Mesothelial cell of epicardium (in vitro differentiated cells): ENCODE results near the gene APPL1. TPM values are rescaled to one million over a fixed set of nuclear protein-coding genes. Genes with fewer than 3 reads are reported as not detected.

Experiments used
- DNase-seq, 2 experiments: peaks; one replicate each; pipeline ENCODE4 v3.0.0; 2021; ENCODE audit warnings: low spot score in 2 of 2; ENCODE audit not compliant: unreplicated experiment in 2 of 2
- H3K27ac Mint-ChIP-seq: 2 replicates; pipeline ENCODE4 v1.8.0; 2021; ENCODE audit warnings: mixed read lengths
- H3K27me3 Mint-ChIP-seq: 2 replicates; pipeline ENCODE4 v1.8.0; 2021; ENCODE audit warnings: low read depth, mixed read lengths
- H3K36me3 Mint-ChIP-seq: 2 replicates; pipeline ENCODE4 v1.8.0; 2021; ENCODE audit warnings: mixed read lengths
- H3K4me1 Mint-ChIP-seq: 2 replicates; pipeline ENCODE4 v1.8.0; 2021; ENCODE audit warnings: mixed read lengths
- H3K4me3 Mint-ChIP-seq: 2 replicates; pipeline ENCODE4 v1.8.0; 2021; ENCODE audit warnings: mild to moderate bottlenecking, moderate library complexity, mixed read lengths
- H3K9me3 Mint-ChIP-seq: 2 replicates; pipeline ENCODE4 v1.8.0; 2021; ENCODE audit warnings: mixed read lengths
- CTCF ChIP-seq: fragments of 200-600 bp; sonication (generic); IDR thresholded peaks from one replicate; pipeline ENCODE4 v1.5.0; 2021; ENCODE audit warnings: antibody characterized with exemption; ENCODE audit not compliant: unreplicated experiment
- total RNA-seq: library from RNA; stranded (reverse); gene quantifications from 3 replicates; pipeline ENCODE4 v1.2.1, GENCODE V29; 2021

Gene APPL1
- total RNA-seq, 1 donor from 2014 or later = 41.8 TPM

- TF ChIP-seq CTCF = no peak
- H3K36me3 Mint-ChIP-seq = peaks cover 22% of the 10 kb centered on the region
- H3K4me1 Mint-ChIP-seq = peaks cover 2% of the 10 kb centered on the region
- peak overlapping the region; percentile 57 for H3K27ac Mint-ChIP-seq
- DNase-seq = no peak
- no peaks in the 10 kb centered on the region for H3K27me3 Mint-ChIP-seq
- H3K4me3 Mint-ChIP-seq = no peak overlapping the region
- no peaks in the 10 kb centered on the region for H3K9me3 Mint-ChIP-seq
Observed at GRCh38 chr3:57252404-57252803, 24.9 kb downstream of the APPL1 start.

GRCh38 chr3:57256844-57257243 lies 29.3 kb downstream of the APPL1 start:
- H3K4me3 Mint-ChIP-seq = no peak overlapping the region
- peaks cover 7% of the 10 kb centered on the region for H3K9me3 Mint-ChIP-seq
- no peak for DNase-seq
- H3K27ac Mint-ChIP-seq = no peak overlapping the region
- H3K36me3 Mint-ChIP-seq = peaks cover 34% of the 10 kb centered on the region
- no peaks in the 10 kb centered on the region for H3K27me3 Mint-ChIP-seq
- peaks cover 2% of the 10 kb centered on the region for H3K4me1 Mint-ChIP-seq
- TF ChIP-seq CTCF = no peak

GRCh38 chr3:57257678-57258077 lies 30.1 kb downstream of the APPL1 start:
- no peaks in the 10 kb centered on the region for H3K27me3 Mint-ChIP-seq
- no peak overlapping the region for H3K27ac Mint-ChIP-seq
- DNase-seq = no peak
- peaks cover 14% of the 10 kb centered on the region for H3K9me3 Mint-ChIP-seq
- peaks cover 40% of the 10 kb centered on the region for H3K36me3 Mint-ChIP-seq
- no peak overlapping the region for H3K4me3 Mint-ChIP-seq
- H3K4me1 Mint-ChIP-seq = no peaks in the 10 kb centered on the region
- no peak for TF ChIP-seq CTCF

GRCh38 chr3:57261119-57261518 lies 33.6 kb downstream of the APPL1 start:
- peaks cover 42% of the 10 kb centered on the region for H3K9me3 Mint-ChIP-seq
- no peak for TF ChIP-seq CTCF
- H3K36me3 Mint-ChIP-seq = peaks cover 65% of the 10 kb centered on the region
- H3K4me1 Mint-ChIP-seq = no peaks in the 10 kb centered on the region
- no peak overlapping the region for H3K4me3 Mint-ChIP-seq
- DNase-seq = no peak
- no peaks in the 10 kb centered on the region for H3K27me3 Mint-ChIP-seq
- no peak overlapping the region for H3K27ac Mint-ChIP-seq

GRCh38 chr3:57261929-57262328 lies 34.4 kb downstream of the APPL1 start:
- Mint-ChIP-seq H3K4me1 (no peaks in the 10 kb centered on the region), H3K4me3 (no peak overlapping the region), H3K36me3 (peaks cover 73% of the 10 kb centered on the region), H3K27me3 (no peaks in the 10 kb centered on the region), H3K27ac (no peak overlapping the region), H3K9me3 (peaks cover 50% of the 10 kb centered on the region)
- TF ChIP-seq CTCF = no peak
- DNase-seq = no peak

- peaks cover 64% of the 10 kb centered on the region for H3K36me3 Mint-ChIP-seq
- no peaks in the 10 kb centered on the region for H3K27me3 Mint-ChIP-seq
Observed at GRCh38 chr3:57268416-57268815, 40.9 kb downstream of the APPL1 start.

More at GRCh38 chr3:57268416-57268815, 40.9 kb downstream of the APPL1 start:
- Mint-ChIP-seq H3K4me1 (no peaks in the 10 kb centered on the region), H3K4me3 (no peak overlapping the region), H3K9me3 (peaks cover 32% of the 10 kb centered on the region), H3K27ac (no peak overlapping the region)
- DNase-seq = no peak
- TF ChIP-seq CTCF = no peak
